GM03348 (cell line): ENCODE measurements around the gene IRGQ.
A peak's percentile ranks its signal among the peaks of the same experiment; 100 is the strongest.
"Not testable (repeated sequence)": the region's sequence is repeated elsewhere in the genome, so short reads cannot be mapped to it uniquely, and the experiment has no call there.

Experiments used
- DNase-seq: peaks from one replicate; pipeline ENCODE4 v3.0.0; 2012; ENCODE audit warnings: low spot score

The IRGQ gene

GRCh38 chr19:43624933-43625332 lies 29.0 kb upstream of the IRGQ start:
- DNase-seq, result no peak

- DNase-seq, result no peak
These were observed 28.1 kb upstream of the IRGQ start for GRCh38 chr19:43623889-43624670.

- DNase-seq, result no peak
These were observed 27.0 kb upstream of the IRGQ start for GRCh38 chr19:43622956-43623355.

- no peak for DNase-seq
These were observed 26.1 kb upstream of the IRGQ start for GRCh38 chr19:43622070-43622469.

GRCh38 chr19:43620061-43621001 lies 24.4 kb upstream of the IRGQ start:
- DNase-seq, result no peak

DNA sequence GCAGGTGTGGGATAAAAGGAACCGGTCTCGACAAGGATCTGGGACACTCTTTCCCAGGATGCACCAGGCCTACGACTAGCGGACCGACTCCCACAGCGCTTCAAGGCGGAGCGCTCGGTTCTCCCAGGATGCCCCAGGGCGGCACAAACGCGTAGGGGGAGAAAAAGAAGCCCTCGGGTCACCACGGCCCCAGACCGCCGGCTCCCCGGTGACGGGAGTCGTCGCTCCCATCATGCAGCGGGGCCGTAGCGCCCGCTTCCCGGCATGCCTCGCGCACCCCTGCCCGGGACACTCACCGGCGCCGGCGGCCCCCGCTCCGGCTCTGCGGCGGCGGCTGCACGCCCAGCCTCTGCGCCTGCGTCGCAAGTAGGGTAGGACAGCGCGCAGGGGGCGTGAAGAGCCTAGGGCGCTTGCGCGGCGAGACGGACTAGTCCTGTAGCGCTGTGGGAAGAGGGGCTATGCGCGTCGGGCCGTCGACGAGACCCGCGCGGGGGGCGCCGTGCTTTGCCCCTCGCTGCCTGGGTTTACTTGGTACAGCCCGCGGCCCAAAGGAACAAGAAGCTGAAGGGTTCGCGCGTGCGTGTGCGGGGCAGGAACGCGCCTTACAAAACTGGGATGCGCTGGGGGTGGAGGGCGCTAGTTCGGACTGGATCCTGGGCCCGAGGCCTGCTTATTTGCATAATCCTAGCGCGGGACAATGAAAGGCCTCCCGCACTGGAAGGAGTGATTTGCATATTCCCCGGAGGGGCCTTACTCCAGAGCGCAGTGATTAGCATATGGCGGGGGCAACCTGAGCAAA lies 23.5 kb upstream of the IRGQ start, which contains the start of gene ZNF428:
ZNF428 (minus strand) TSS at position 368 of the 799 bp plus-strand sequence. CDS start 5,325 bp downstream, outside the sequence.
- DNase-seq, result peak; percentile 97

GRCh38 chr19:43618921-43619261 lies 23.0 kb upstream of the IRGQ start:
- peak; percentile 47 for DNase-seq

DNA sequence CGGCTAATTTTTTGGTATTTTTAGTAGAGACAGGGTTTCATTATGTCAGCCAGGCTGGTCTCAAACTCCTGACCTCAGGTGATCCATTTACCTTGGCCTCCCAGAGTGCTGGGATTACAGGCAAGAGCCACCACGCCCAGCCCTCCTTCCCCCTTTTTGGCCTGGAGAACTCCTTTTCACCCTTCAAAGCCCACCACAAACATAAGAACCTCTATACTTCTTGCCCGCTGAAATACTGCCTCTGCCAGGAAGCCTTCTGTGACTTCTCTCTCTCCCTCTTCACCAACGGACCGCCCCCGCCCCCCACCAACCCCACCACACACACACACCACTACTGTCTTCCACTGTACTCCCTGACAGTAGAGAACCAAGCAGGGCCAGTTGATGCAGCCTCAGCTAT lies 21.0 kb upstream of the IRGQ start:
- DNase-seq, result no peak

DNA sequence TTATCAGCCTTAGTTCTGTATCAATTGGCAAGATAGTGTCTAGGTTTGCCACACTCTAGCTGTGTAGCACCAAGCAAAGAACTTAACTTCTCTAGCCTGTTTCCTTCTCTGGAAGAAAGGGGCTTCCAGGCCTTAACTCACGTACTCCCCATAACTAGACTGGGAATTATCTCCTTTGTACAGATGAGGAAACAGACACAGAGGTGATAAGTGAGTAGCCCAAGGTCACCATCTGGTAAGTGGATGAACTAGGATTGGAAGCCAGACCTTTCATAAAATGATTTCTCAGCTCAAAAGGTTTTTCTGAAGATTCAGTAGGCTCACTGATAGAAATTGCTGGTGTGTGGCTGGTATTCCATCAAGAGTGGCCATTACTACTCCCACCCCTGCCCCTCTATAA lies 20.4 kb upstream of the IRGQ start:
- no peak for DNase-seq

DNA sequence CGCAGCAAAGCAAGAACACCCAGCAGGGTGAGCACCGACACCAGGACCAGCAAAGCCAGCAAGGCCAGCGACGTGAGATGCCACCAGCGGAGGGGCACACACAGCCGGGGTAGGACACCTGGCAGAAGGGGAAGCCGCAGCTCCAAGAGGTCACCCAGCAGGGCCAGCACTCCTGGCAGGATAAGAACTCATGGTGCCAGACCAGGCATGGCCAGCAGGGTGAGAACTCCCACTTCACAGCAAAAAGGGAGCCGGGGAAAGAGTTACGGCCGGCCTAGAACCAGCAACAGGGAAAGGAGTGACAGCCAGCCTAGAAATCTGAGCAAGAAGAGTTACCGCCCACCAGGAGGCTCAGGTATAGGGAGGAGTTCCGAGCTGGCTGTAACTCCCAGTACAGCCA lies 16.4 kb upstream of the IRGQ start:
- no peak for DNase-seq

- DNase-seq, result no peak
These were observed 15.9 kb upstream of the IRGQ start, which contains the start of gene SRRM5 for GRCh38 chr19:43611788-43612187. Gene SRRM5, plus strand, starts transcription at chr19:43612088. Its CDS starts 34 bp downstream, at chr19:43612122.

DNA sequence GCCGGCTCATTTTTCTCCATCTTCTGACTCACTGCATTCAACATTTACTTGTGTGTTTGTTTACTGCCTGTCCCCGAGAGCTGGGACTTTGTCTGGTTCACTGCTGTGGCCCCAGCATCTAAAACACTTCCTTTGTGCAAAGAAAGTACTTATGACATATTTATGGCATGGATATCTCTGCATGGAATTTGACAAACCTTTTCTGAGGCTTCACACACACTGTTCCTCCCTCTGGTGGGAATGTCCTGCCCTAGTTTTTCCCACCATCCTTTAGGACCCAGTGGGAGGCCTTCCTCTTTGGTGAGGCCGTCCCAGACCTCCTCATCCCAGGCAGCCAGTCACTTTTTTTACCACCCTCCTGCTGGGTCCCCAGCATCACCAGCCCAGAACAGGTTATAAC lies 14.6 kb upstream of the IRGQ start:
- no peak for DNase-seq

GRCh38 chr19:43609872-43610271 lies 13.9 kb upstream of the IRGQ start:
- no peak for DNase-seq

- no peak for DNase-seq
These were observed 11.6 kb upstream of the IRGQ start for GRCh38 chr19:43607238-43608205.

- DNase-seq, result no peak
These were observed 10.8 kb upstream of the IRGQ start for GRCh38 chr19:43606569-43607229.

DNA sequence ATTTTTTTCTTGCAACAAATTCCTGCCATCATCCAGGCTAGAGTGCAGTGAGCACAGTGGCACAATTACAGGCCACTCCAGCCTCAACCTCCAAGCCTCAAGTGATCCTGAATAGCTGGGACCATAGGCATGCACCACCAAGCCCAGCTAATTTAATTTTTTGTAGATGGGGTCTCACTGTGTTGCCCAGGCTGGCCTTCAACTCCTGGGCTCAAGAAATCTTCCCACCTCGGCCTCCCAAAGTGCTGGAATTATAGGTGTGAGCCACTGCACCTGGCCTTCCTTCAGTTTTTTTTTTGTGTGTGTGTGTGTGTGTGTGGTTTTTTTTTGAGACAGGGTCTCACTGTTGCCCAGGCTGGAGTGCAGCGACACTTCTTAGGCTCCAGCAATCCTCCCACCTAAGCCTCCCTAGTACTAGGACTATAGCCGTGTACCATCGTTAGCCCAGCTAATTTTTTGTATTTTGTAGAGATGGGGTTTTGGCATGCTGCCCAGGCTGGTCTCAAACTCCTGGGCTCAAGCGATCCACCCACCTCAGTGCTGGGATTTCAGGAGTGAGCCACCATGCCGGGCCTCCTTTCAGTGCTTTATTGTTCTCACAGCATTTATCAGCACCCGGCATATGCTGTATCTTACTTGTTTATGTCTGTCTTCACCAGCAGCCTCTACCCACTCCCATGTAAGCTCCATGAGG lies 10.1 kb upstream of the IRGQ start:
- no peak for DNase-seq

- DNase-seq, result not testable (repeated sequence)
These were observed 4.4 kb upstream of the IRGQ start for GRCh38 chr19:43600326-43600725.

DNA sequence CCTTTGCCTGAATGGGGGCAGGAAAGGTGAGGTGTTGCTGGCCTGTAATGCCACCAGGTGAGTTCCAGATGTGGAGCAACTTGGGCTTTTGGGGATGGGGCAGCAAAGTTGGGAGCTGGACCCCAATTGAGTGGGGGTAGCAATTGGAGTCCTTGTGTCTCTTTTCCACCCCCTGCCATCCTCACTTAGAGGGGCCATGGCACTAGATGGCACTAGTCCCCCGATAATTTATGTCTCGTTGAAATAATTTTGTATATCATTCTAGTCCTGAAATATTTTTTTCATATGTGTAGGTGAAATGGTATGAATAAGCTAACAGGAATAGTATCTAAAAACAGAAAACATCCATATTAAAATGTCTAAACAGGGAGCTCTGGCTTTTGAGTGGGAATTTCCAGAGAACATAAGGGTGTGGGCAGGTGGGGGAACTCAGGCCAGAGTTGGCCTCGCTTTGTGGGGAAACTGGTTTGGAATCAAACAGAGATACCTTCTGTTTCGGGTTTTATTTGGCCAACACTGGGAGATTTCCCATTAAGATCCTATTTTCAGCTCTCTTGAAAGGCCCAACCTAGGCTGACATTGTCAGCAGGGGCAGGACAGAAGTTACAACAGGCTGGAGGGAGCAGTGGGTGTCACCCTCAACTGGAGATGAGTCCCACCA lies 3.8 kb upstream of the IRGQ start:
- no peak for DNase-seq
